Spinal cord (tissue), 10 donors: Measurements from ENCODE around the gene SERTAD1. TPM values are rescaled to one million over a fixed set of nuclear protein-coding genes. Genes with fewer than 3 reads are reported as not detected.
A peak's percentile ranks its signal among the peaks of the same experiment; 100 is the strongest.

Experiments
- DNase-seq, 6 donors: peaks; one replicate each; pipeline versions ENCODE4 v3.0.0 to v3.0.0-alpha.2; 2013 to 2015; ENCODE audit warnings: low spot score in 6 of 6, low read depth in 4 of 6
- H3K27ac ChIP-seq: one replicate; pipeline ENCODE4 v1.5.1; 2013; ENCODE audit warnings: low read depth, low read length, control low read depth
- H3K27me3 ChIP-seq: one replicate; pipeline ENCODE4 v1.6.1; 2013; ENCODE audit warnings: low read length; ENCODE audit not compliant: control insufficient read depth, insufficient read depth
- H3K36me3 ChIP-seq: one replicate; pipeline ENCODE4 v1.6.1; 2013; ENCODE audit warnings: low read length; ENCODE audit not compliant: control insufficient read depth, insufficient read depth
- H3K4me1 ChIP-seq: one replicate; pipeline ENCODE4 v1.6.1; 2013; ENCODE audit warnings: low read length; ENCODE audit not compliant: control insufficient read depth, insufficient read depth
- H3K4me3 ChIP-seq: one replicate; pipeline ENCODE4 v1.5.1; 2013; ENCODE audit warnings: low read depth, low read length, control low read depth
- H3K9me3 ChIP-seq: one replicate; pipeline ENCODE4 v1.6.1; 2013; ENCODE audit warnings: low read length; ENCODE audit not compliant: control insufficient read depth, insufficient read depth
- WGBS: methylation state at CpG from one replicate; pipeline ENCODE4 v1.1.5; 2013; ENCODE audit warnings: missing lambda C conversion rate; ENCODE audit not compliant: insufficient coverage; 5-methylcytosine and 5-hydroxymethylcytosine counted together
- polyA plus RNA-seq, 2 donors: library from polyadenylated mRNA; unstranded; fragments of 120-200 nt; gene quantifications; one replicate each; pipeline ENCODE4 v1.2.1, GENCODE V29; 2013; ENCODE audit not compliant: insufficient read length in 2 of 2
- total RNA-seq, 2 donors: library from RNA; depleted of rRNA in 1 of 2; stranded (reverse); fragments of 120-200 nt in 1 of 2; fragments of >200 nt in 1 of 2; gene quantifications; one replicate each; pipeline versions ENCODE4 v1.2.3 to v1.2.4, GENCODE V29; 2013 to 2014
- donor health status: healthy.

The SERTAD1 gene
- total and polyA plus RNA-seq, 4 donors, result 4.9 to 11.4 (median 6.8) TPM

GRCh38 chr19:40407714-40408597 is 17.8 kb downstream of the SERTAD1 start:
- DNase-seq, result no peak
- H3K4me1 ChIP-seq, result peaks cover 15% of the 10 kb centered on the region
- no peaks in the 10 kb centered on the region for H3K36me3 ChIP-seq
- no peak overlapping the region for H3K27ac ChIP-seq
- WGBS, result 77% methylated on average over 21 of the region's 22 CpGs
- no peaks in the 10 kb centered on the region for H3K27me3 ChIP-seq
- H3K9me3 ChIP-seq, result no peaks in the 10 kb centered on the region
- no peak overlapping the region for H3K4me3 ChIP-seq

DNA sequence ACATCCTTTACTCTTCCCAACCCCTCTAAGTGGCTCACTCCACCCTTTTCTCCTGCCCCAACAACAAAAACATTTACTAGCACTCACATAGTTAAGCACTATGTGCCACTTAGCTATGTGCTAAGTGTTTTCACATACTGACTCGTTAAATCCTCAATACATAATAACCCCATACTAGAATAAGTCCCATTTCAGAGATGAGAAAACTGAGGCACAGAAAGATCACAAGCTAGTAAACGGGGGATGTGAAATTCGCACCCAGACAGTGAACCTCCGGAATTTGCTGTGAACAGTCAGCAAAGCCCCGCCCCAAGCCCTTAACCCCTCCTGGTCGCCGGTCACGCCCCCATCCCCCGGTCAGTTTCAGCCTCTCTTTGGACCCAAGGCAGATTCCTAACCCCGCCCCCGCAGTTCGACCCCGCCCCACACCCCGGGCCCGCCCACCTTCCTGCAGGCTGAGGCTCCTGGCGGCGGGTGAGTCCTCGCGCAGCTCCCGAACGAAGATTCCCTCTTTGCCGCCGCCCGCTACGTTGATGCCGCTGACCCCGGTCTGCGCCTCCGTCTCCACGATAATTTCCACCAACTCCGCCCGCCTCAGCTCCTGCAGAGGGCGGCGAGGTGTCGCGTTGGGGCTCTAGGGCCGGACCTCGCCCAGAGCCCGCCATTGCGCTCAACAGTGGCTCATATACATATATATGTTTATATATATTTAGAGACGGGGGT is 22.4 kb downstream of the SERTAD1 start:
- 0% methylated on average over 32 of the region's 41 CpGs for WGBS
- H3K27ac ChIP-seq, result peak overlapping the region; percentile 92

DNA sequence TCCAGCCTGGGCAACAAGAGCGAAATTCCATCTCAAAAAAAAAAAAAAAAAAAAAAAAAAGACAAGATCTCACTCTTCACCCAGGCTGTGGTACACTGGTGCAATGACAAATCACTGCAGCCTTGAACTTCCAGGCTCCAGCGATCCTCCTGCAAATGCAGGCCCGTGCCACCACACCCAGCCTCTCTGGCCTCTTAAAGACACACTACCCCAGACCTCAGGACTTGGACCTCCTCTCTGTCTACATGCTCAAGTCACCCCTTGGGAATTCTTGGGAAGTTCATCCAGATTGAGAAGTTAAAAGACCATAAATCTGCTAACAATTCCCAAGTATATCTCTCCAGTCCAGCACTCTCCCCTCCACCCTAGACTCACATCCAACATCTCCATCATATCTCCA is 25.2 kb downstream of the SERTAD1 start:
- Histone ChIP-seq H3K27me3 (peaks cover 2% of the 10 kb centered on the region), H3K4me3 (no peak overlapping the region), H3K4me1 (peaks cover 13% of the 10 kb centered on the region), H3K27ac (no peak overlapping the region), H3K9me3 (no peaks in the 10 kb centered on the region), H3K36me3 (peaks cover 12% of the 10 kb centered on the region)
- no peak for DNase-seq
- 63% methylated on average over 2 of the region's 3 CpGs for whole genome bisulfite sequencing

More for the DNA sequence above, 22.4 kb downstream of the SERTAD1 start:
- Histone ChIP-seq H3K4me1 (peaks cover 10% of the 10 kb centered on the region), H3K27me3 (no peaks in the 10 kb centered on the region), H3K36me3 (no peaks in the 10 kb centered on the region), H3K4me3 (peak overlapping the region; percentile 71), H3K9me3 (no peaks in the 10 kb centered on the region)
- peak in 4 of 6 donors; percentile 15 to 83 (median 62) for DNase-seq

DNA sequence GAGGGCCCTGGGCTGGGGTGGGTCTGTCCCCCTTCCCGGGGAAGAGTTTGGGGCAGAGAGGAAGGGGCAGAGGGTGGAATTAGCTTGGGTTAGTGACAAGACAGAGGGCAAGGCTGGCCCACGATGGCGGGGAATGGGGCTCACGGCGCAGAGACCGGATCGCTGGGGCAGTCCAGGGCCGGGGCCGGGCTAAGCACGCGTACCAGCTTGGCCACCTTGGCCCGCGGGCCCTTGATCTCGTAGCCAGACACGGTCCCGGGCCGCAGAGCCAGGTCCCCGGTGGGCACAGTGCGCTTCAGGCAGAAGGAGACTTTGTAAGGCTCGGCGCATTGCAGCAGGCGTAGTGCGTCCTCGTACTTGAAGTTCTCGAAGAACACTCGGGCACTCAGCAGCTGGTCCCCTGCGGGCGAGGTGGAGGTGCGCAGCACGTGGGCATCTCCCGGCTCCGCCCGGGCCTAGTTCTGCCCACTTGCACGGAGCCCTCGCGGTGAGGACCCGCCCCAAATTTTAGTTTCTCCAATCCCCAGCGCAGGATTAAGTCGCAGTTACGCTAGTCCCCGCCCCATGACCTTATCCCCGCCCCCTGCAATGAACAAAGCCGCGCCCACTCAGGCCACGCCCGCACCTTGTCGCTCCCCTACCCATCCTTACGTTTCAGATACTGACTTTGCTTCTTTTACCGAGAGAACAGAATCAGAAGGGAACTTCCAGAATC is 27.2 kb downstream of the SERTAD1 start:
- H3K9me3 ChIP-seq, result no peaks in the 10 kb centered on the region
- no peak overlapping the region for H3K27ac ChIP-seq
- peaks cover 19% of the 10 kb centered on the region for H3K36me3 ChIP-seq
- WGBS, result 19% methylated on average over 49 of the region's 49 CpGs
- H3K27me3 ChIP-seq, result peaks cover 2% of the 10 kb centered on the region
- peaks cover 7% of the 10 kb centered on the region for H3K4me1 ChIP-seq
- DNase-seq, result peak in 3 of 6 donors; percentile 6 to 81 (median 73)
- H3K4me3 ChIP-seq, result peak overlapping the region; percentile 6

GRCh38 chr19:40397568-40397906 is 28.3 kb downstream of the SERTAD1 start:
- Histone ChIP-seq H3K9me3 (no peaks in the 10 kb centered on the region), H3K4me1 (peaks cover 6% of the 10 kb centered on the region), H3K27me3 (peaks cover 2% of the 10 kb centered on the region), H3K36me3 (peaks cover 19% of the 10 kb centered on the region), H3K4me3 (no peak overlapping the region), H3K27ac (no peak overlapping the region)
- no peak for DNase-seq
- WGBS, result 94% methylated on average over 20 of the region's 22 CpGs

DNA sequence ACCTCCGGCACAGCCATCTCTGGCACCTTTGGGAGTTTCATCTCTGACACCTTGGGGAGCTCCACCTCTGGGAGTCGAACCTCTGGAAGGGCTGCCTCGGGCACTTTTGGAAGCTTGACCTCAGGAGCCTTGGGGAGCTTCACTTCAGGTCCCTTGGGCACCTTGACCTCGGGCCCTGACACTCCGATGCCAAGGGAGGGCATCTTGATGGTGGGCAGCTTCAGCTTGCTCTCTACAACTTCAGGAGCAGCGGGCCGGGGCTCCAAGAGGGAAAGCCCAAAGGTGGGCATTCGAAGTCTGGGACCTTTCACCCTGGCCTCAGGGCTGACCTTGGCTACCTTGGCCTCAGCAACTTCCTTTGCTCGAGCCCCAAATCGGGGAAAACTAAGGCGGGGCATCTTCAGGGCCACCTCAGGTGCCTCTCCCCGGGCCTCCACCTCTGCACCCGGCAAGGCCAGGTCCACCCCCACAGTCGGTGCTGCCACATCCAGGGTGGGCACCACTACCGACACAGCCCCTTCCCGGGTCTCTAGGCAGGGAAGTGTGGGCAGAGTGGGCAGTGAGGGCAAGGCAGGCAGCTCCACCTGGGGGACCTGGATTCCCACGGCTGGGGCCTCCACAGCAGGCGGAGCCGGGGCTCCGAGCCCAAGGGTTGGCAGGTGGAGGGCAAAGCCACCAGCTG is 28.8 kb downstream of the SERTAD1 start:
- WGBS, result 93% methylated on average over 20 of the region's 20 CpGs

DNA sequence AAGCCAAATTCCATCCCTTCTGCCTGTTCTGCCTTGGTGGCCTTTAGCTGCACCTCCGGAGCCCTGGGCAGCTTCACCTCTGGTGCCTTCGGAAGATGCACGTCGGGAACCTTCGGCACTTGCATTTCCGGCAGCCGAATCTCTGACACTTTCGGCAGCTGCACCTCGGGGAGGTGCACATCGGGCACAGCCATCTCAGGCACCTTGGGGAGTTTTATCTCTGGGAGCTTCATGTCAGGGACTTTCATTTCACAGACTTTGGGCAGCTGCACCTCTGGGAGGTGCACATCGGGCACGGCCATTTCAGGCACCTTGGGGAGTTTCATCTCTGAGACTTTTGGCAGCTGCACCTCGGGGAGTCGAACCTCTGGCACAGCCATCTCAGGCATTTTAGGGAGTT is 29.8 kb downstream of the SERTAD1 start:
- peaks cover 6% of the 10 kb centered on the region for H3K4me1 ChIP-seq
- 91% methylated on average over 14 of the region's 14 CpGs for WGBS
- peaks cover 19% of the 10 kb centered on the region for H3K36me3 ChIP-seq
- no peaks in the 10 kb centered on the region for H3K9me3 ChIP-seq
- DNase-seq, result no peak
- no peak overlapping the region for H3K27ac ChIP-seq
- H3K4me3 ChIP-seq, result no peak overlapping the region
- H3K27me3 ChIP-seq, result peaks cover 2% of the 10 kb centered on the region

More for the DNA sequence above, 28.8 kb downstream of the SERTAD1 start:
- Histone ChIP-seq H3K4me3 (no peak overlapping the region), H3K36me3 (peaks cover 19% of the 10 kb centered on the region), H3K9me3 (no peaks in the 10 kb centered on the region), H3K4me1 (peaks cover 6% of the 10 kb centered on the region), H3K27me3 (peaks cover 2% of the 10 kb centered on the region), H3K27ac (no peak overlapping the region)
- no peak for DNase-seq

GRCh38 chr19:40394816-40395210 is 31.0 kb downstream of the SERTAD1 start:
- WGBS, result 74% methylated on average over 13 of the region's 13 CpGs
- peaks cover 2% of the 10 kb centered on the region for H3K27me3 ChIP-seq

More at GRCh38 chr19:40394816-40395210, 31.0 kb downstream of the SERTAD1 start:
- no peak for DNase-seq
- H3K36me3 ChIP-seq, result peaks cover 22% of the 10 kb centered on the region
- peaks cover 6% of the 10 kb centered on the region for H3K4me1 ChIP-seq
- no peaks in the 10 kb centered on the region for H3K9me3 ChIP-seq
- no peak overlapping the region for H3K4me3 ChIP-seq
- H3K27ac ChIP-seq, result no peak overlapping the region
